Cardiac fibroblast (primary cell): ENCODE data around the gene SOX2.

Experiments used
- DNase-seq, 2 donors: peaks; one replicate each; pipeline versions ENCODE4 v3.0.0 to v3.0.0-alpha.2; 2010; ENCODE audit warnings: low read depth in 2 of 2
- H3K4me3 ChIP-seq, 2 donors: replicated peaks in 1 of 2; 1 replicate in 1 of 2; 2 replicates in 1 of 2; pipeline ENCODE4 v1.5.1; 2011; ENCODE audit warnings: low read depth in 2 of 2, low read length in 2 of 2, mild to moderate bottlenecking in 2 of 2, moderate library complexity in 1 of 2
- TF ChIP-seq, protein P1 (sequence below): IDR thresholded peaks from one replicate; pipeline ENCODE4 v1.5.1; 2011; ENCODE audit warnings: low read depth, mild to moderate bottlenecking, low read length, inconsistent platforms

Gene SOX2

DNA sequence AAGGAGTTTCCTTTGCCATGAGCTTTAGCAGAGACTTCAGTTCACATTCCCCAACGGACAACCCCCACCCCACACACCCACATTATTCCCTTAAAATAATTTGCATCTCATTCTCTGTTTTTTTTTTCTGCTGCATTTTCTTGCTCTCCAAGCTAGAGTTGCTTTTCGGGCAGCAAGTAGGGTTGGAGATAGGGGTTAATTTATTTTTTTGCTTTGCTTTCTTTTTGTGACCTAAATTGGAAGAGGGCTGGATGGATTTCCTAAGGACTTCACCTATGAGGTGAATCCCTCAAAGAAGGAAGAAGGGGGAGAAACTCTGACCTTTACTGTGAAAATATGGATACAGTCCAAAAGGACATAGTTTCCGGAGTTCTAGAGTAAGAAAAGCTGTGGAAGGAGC is 6.6 kb downstream of the SOX2 start:
- TF ChIP-seq, protein P1, sequence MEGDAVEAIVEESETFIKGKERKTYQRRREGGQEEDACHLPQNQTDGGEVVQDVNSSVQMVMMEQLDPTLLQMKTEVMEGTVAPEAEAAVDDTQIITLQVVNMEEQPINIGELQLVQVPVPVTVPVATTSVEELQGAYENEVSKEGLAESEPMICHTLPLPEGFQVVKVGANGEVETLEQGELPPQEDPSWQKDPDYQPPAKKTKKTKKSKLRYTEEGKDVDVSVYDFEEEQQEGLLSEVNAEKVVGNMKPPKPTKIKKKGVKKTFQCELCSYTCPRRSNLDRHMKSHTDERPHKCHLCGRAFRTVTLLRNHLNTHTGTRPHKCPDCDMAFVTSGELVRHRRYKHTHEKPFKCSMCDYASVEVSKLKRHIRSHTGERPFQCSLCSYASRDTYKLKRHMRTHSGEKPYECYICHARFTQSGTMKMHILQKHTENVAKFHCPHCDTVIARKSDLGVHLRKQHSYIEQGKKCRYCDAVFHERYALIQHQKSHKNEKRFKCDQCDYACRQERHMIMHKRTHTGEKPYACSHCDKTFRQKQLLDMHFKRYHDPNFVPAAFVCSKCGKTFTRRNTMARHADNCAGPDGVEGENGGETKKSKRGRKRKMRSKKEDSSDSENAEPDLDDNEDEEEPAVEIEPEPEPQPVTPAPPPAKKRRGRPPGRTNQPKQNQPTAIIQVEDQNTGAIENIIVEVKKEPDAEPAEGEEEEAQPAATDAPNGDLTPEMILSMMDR = no peak
- H3K4me3 ChIP-seq = no peak overlapping the region
- DNase-seq = no peak

DNA sequence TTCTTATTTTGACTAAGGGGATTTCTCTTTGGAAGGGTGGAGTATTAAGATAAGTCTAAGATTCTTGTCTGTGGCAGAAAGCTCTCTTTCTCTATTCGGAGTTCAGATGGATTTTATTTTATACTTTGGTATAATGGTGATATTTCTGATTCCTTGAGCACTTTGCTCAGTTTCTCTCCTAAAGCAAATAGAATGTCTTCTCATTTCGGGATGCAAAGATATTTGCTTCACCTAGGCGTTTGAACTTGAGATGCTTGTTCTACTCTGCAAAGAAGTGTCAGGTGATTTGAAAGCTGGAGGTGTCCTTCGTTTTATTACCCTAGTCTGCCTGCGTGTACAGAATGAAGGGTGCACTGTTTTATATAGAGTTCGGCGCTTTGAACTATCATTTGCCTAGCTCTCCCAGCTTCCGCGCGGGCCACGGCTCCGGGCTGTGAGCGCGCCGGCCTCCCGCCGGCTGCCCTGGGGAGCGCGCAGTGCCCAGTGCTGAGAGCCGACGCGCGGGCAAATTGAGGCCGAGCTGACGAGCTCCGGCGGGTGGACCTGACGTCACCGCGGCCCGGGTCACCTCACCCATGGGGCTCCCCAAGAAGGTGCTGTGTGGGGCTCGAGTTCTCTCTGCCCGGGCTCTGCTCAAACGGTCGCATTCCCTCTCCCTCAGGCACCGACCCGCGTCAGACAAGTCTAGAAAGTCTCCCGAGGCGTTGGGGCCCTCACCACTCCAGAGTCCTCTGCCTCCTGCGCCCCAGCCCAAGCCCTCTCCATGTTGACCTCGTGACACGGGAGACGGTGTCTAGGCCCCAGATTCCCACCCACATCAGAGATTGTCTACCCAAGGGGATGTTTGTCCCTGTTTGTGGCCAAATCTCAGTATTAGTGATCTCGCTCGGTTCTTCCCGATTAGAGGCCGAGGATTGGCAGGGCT is 7.5 kb downstream of the SOX2 start:
- TF ChIP-seq, protein P1 = no peak
- no peak overlapping the region for H3K4me3 ChIP-seq
- DNase-seq = no peak

DNA sequence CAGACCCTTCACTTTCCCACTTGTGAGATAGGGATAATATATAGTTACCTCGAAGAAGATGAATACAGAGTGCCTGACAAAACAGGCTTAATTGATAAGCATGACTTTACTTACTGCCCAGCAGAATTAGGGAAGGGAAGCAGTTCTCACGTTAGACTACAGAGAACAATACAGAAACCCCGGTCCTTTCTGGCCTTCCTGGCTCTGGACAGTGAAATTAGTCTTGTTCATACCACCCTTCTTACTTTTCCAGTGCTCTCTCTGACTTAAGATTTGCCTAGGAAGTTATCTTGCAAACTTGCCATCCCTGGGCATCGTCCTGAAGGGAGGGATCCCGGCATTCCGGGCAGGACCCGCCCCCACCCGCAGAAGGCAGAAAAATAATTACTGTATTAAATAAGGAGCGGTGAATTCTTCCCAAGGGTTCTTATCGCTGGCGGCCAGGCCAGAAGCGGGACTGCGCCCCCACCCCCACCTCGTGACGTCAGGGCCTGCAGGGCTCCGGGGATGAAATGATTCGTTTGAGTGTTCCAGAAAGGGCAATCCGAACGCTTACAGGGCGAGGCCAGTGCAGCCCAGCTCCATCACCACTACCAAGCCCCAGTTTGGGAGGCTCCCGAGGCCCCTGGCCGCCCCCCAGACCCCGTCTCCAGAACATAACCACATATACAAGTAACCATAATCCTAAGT is 8.4 kb downstream of the SOX2 start:
- H3K4me3 ChIP-seq = no peak overlapping the region
- TF ChIP-seq, protein P1 = no peak
- DNase-seq = no peak

DNA sequence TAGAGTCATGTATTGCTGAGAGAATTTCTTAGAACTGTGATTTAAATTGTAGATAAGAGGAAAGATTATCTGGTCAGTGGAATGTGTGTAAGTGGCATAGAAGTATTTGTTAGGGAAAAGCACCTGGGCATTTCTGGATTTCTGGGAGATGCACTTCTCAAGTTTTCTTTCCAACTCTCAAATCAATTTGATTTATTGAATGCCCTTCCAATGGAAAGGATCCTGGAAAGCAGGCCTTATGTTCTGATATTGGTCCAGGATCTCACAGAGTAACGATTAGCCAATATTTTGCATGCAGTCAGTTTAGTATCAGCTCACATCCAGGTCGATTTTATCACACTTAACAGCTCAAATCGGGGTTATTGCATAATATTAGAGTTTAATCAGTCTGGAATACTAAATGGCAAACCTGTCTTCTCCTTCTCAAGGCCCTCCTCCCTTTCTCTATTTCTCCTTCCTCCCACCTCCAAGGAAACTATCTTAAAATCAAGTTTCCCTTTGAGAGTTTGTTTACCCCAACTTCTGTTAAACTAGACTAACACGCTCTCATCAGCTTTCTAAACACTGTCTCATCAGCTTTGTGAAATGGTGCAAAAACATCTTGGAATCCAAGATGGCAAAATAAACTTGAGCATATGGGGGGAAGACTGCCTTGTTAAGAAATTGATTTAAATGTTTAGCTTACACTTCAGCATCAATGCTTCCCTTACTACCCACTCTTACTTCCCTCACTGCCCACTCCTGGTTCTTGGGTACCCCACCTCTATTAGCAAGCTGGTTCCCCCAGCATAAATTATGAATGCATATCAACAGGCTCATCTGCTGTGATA is 9.5 kb downstream of the SOX2 start:
- no peak for DNase-seq

DNA sequence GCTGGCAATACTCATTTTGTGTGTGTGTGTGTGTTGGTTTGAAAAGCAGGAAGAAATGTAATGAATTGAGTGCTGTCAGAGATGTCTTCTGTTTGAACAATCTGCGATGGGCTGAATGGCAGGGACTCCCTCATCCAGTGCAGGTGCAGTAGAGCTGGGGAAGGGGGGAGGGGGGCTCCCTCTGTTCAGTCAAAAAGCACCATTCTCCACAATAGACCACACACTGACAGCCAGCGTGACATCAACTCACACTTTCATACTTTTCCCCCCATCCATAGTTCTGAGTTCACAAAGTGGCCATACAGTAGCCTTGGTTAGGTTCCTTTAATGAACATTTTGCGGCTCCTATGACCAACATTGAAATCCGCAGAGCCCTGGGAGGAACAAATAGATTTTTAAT is 10.4 kb downstream of the SOX2 start:
- DNase-seq = no peak
- TF ChIP-seq, protein P1 = no peak
- H3K4me3 ChIP-seq = no peak overlapping the region

More for the DNA sequence above, 9.5 kb downstream of the SOX2 start:
- TF ChIP-seq, protein P1 = no peak
- no peak overlapping the region for H3K4me3 ChIP-seq

DNA sequence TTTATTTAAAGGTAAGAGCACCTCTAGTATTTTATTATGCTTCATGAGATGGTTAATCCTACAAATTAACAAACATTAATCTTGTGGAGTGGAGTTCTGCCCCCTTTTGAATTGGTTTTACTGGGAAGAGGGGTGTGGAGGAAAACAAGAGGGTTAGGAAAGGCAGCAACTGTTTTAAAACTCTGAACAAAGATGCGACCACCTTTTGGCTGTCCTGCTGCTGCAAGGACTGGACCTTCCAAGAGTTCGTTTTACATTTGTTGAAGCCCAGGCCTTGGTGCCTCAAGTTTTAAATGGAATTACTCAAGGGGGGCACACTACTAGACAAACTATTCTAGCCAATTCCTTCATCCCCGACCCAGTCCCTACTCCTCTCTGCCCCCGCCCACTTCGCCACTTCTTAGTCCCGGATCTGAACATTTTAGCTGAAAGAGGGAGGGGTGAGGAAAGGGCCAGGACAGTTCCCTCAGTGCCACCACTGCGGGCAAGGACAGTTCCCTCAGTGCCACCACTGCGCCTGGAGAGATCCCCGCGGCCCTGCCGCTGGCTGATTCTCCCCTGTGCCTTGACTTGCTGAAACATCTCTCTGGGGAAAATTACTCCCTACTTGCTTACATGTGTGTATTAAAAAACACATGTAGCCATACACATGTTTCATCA is 11.2 kb downstream of the SOX2 start:
- TF ChIP-seq, protein P1 = no peak
- no peak overlapping the region for H3K4me3 ChIP-seq
- DNase-seq = no peak
